AG04449 (cell line): ENCODE data around the gene SOD3.

ENCODE experiments used
- CTCF ChIA-PET: fragments of 350-600 bp; formaldehyde crosslinking; extraction: SDS; loops from one replicate; lab custom pipeline; 2021; ENCODE audit warnings: antibody characterized with exemption; lab: Yijun Ruan, JAX
- POLR2A ChIA-PET: fragments of 400-600, 350-600 bp; formaldehyde crosslinking; extraction: SDS; loops from one replicate; lab custom pipeline; 2020; ENCODE audit warnings: antibody characterized with exemption, inconsistent platforms; lab: Yijun Ruan, JAX
- DNase-seq: peaks from one replicate; pipeline ENCODE4 v3.0.0-alpha.2; 2010; ENCODE audit warnings: low read depth, low spot score
- H3K4me3 ChIP-seq: 2 replicates; pipeline ENCODE4 v1.5.1; 2011; ENCODE audit warnings: low read depth, mild to moderate bottlenecking, control low read depth, low read length
- CTCF ChIP-seq: IDR thresholded peaks from one replicate; pipeline ENCODE4 v1.5.1; 2011; ENCODE audit warnings: mild to moderate bottlenecking, moderate library complexity, low read length, control low read depth, inconsistent platforms; ENCODE audit not compliant: insufficient read depth; ENCODE audit errors: missing control alignments

SOD3 gene

DNA sequence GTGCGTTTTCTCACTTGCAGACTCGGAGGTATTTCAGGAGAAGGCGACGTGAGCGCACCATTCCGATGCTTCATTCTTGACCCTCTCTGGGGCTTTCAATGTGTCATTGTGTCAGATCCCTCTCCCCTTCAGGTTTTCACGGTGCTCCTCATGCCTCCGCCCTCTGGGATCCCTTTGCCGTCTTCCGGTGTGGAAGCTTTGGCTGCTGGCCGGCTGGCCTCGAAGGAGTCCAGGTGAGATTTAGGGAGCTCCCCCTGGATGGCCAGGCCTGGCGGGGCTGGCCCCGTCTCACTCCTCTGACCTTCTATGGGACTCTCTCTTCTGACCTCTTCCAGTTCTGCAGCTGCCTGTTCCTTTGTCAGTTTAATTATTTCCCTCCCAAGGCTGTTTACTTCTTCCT lies 12.9 kb downstream of the SOD3 start:
- CTCF ChIA-PET: interaction anchor here (1.0 to 1.6 kb wide), 3 partner anchors 14 to 257 kb away, joined by 3 to 4 read pairs (median 3); no protein-coding TSS in a partner anchor
- POLR2A ChIA-PET: no interaction called here
- no peak for TF ChIP-seq CTCF
- H3K4me3 ChIP-seq: no peak overlapping the region
- DNase-seq: no peak

DNA sequence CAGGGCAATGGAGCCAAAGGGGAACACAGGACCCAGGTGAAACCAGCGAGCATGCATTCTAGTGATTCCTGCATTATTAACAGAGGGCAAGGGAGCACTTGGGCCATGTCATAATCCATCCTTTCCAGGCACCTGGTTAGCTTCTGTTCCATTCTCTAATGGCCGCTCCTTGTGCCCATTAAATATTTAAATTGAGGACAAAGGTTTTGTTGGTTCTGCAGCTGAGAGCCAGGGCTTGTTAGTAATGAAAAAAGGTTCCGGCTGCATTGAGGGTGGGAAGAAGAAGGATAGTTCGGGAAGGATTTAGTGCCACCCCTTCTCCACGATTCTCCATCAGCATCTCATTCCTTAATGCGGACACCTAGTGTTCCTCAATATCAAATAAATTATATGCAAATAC lies 13.6 kb downstream of the SOD3 start:
- no peak overlapping the region for H3K4me3 ChIP-seq
- ChIA-PET POLR2A (no interaction called here), CTCF (interaction anchor here (1.0 to 1.7 kb wide), 3 partner anchors 14 to 319 kb away, joined by 3 to 4 read pairs (median 3); no protein-coding TSS in a partner anchor)
- no peak for DNase-seq
- no peak for TF ChIP-seq CTCF

DNA sequence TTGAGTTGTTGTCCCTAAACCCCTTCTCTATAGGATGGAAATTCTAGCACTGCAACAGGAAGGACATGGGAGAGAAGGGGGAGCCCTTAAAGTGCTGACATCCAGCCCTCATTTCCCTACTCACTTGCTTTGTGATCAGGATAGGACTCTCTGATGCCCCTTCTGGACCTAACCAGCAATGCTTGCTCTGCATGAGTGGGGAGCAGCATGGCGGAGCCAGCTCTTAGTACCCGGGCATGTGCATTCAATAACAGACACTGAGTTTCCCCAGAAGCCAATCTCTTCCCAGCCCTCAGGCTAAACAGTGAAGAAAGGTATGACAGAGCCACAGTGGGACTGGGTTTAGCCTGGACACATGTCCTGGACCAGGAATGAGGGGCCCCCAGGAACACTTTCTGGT lies 14.0 kb downstream of the SOD3 start:
- ChIA-PET POLR2A (no interaction called here), CTCF (interaction anchor here (1.0 to 1.7 kb wide), 3 partner anchors 15 to 320 kb away, joined by 3 to 4 read pairs (median 3); no protein-coding TSS in a partner anchor)
- no peak for DNase-seq
- no peak for TF ChIP-seq CTCF
- no peak overlapping the region for H3K4me3 ChIP-seq

DNA sequence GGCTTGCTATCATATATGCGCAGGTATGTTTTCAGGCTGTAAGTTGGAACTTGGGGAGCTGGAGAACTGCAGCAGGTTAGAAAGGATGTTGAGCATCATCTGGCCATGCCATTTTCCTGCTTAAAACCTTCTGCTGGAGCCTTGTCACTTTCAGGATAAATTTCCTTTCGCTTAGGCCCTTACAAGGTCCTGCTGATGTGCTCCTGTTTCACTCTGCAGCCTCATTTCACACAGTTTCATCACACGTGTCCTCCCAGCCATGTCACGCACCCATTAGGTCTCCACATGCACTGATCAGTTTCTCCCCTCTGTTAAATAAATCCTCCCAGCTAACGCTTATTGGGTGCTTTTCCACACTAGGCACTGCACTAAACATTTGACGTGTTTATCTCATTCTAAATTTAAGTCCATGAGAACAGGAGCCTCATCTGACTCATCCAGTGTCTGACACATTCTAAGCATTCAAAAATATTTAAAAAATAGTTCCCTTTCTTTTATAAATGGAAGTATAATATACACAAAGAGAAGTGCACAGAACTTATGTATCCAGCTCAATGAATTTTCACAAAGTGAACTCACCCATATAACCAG lies 14.5 kb downstream of the SOD3 start:
- peak; percentile 23 for DNase-seq
- H3K4me3 ChIP-seq: no peak overlapping the region
- TF ChIP-seq CTCF: no peak
- CTCF ChIA-PET: interaction anchor here (1.7 kb wide), 1 partner anchor 320 kb away, joined by 4 read pairs; no protein-coding TSS in a partner anchor
- POLR2A ChIA-PET: no interaction called here

GRCh38 chr4:24810871-24811631 lies 15.7 kb downstream of the SOD3 start:
- CTCF ChIA-PET: no interaction called here
- no peak overlapping the region for H3K4me3 ChIP-seq
- TF ChIP-seq CTCF: no peak
- DNase-seq: no peak
- POLR2A ChIA-PET: no interaction called here

GRCh38 chr4:24813732-24814131 lies 18.4 kb downstream of the SOD3 start:
- CTCF ChIA-PET: interaction anchor here (1.0 kb wide), 1 partner anchor 499 kb away, joined by 3 read pairs; the partner anchor contains the start of gene ZCCHC4
- no peak overlapping the region for H3K4me3 ChIP-seq
- no peak for DNase-seq
- POLR2A ChIA-PET: no interaction called here
- TF ChIP-seq CTCF: no peak
